Thoracic aorta (tissue), 2 donors: Measurements from ENCODE around the gene TMEM150C. TPM values are rescaled to one million over a fixed set of nuclear protein-coding genes. Genes with fewer than 3 reads are reported as not detected.

Experiments
- ATAC-seq: fragments of 150-250 bp; one replicate; pipeline ENCODE4 v1.8.0; 2017; ENCODE audit warnings: low read depth; ENCODE audit not compliant: insufficient number of reproducible peaks, low FRiP score
- DNase-seq: peaks from one replicate; pipeline ENCODE4 v3.0.0-alpha.2; 2020; ENCODE audit warnings: low spot score
- H3K27ac ChIP-seq, 2 donors: fragments of 200-600 bp; sonication (generic); 1 replicate in 1 of 2; 2 replicates in 1 of 2; pipeline ENCODE4 v1.5.1; 2016; ENCODE audit warnings: mild to moderate bottlenecking in 2 of 2, moderate library complexity in 2 of 2
- H3K27me3 ChIP-seq: fragments of 200-600 bp; sonication (generic); replicated peaks from 2 replicates; pipeline ENCODE4 v1.6.0; 2016; ENCODE audit warnings: mild to moderate bottlenecking; ENCODE audit not compliant: insufficient read depth
- H3K36me3 ChIP-seq: fragments of 200-600 bp; sonication (generic); one replicate; pipeline ENCODE4 v1.5.1; 2016
- H3K4me1 ChIP-seq, 2 donors: fragments of 200-600 bp; sonication (generic); 1 replicate in 1 of 2; 2 replicates in 1 of 2; pipeline versions ENCODE4 v1.5.1 to v1.6.0; 2016; ENCODE audit warnings: low read depth in 2 of 2, mild to moderate bottlenecking in 1 of 2; ENCODE audit not compliant: control insufficient read depth in 1 of 2
- H3K4me3 ChIP-seq: fragments of 200-600 bp; sonication (generic); 2 replicates; pipeline ENCODE4 v1.5.1; 2016; ENCODE audit warnings: mild to moderate bottlenecking
- H3K9me3 ChIP-seq: fragments of 200-600 bp; sonication (generic); 2 replicates; pipeline ENCODE4 v1.5.1; 2016
- total RNA-seq, 2 donors: library from RNA; depleted of rRNA; stranded (reverse); fragments of >200 nt; gene quantifications; one replicate each; pipeline versions ENCODE4 v1.1.0 to v1.2.3, GENCODE V29; 2016
- TF ChIP-seq, protein P1 (sequence below): fragments of 200-600 bp; sonication (generic); IDR thresholded peaks from one replicate; pipeline ENCODE4 v1.5.1; 2019; ENCODE audit warnings: antibody characterized with exemption

Gene TMEM150C
- total RNA-seq, 2 donors from 2014 or later: 0.92 to 2.0 TPM

DNA sequence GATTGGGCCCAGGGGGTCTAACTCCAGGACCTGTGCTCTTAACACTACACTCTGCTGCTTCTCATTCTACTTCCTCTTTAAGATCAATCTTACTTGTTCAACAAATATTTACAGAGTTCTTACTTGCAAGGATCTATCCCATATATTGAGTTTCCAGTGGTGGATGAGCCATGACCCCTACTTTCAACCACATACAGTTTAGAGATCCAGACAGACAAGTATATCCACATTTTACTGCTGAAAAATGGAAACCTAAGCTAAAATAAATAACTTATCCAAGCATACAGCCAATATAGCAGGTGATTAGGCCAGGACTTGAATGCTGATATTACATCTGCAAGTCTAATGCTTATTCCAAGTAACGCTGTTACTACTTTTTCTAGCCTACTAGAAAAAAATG, 18.7 kb downstream of the TMEM150C start:
- no peak overlapping the region for H3K27ac ChIP-seq
- H3K27me3 ChIP-seq: no peaks in the 10 kb centered on the region
- TF ChIP-seq, protein P1, sequence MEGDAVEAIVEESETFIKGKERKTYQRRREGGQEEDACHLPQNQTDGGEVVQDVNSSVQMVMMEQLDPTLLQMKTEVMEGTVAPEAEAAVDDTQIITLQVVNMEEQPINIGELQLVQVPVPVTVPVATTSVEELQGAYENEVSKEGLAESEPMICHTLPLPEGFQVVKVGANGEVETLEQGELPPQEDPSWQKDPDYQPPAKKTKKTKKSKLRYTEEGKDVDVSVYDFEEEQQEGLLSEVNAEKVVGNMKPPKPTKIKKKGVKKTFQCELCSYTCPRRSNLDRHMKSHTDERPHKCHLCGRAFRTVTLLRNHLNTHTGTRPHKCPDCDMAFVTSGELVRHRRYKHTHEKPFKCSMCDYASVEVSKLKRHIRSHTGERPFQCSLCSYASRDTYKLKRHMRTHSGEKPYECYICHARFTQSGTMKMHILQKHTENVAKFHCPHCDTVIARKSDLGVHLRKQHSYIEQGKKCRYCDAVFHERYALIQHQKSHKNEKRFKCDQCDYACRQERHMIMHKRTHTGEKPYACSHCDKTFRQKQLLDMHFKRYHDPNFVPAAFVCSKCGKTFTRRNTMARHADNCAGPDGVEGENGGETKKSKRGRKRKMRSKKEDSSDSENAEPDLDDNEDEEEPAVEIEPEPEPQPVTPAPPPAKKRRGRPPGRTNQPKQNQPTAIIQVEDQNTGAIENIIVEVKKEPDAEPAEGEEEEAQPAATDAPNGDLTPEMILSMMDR: no peak
- no peaks in the 10 kb centered on the region for H3K4me1 ChIP-seq
- ATAC-seq: no peak
- DNase-seq: no peak
- no peak overlapping the region for H3K4me3 ChIP-seq
- H3K9me3 ChIP-seq: no peaks in the 10 kb centered on the region
- H3K36me3 ChIP-seq: no peaks in the 10 kb centered on the region

DNA sequence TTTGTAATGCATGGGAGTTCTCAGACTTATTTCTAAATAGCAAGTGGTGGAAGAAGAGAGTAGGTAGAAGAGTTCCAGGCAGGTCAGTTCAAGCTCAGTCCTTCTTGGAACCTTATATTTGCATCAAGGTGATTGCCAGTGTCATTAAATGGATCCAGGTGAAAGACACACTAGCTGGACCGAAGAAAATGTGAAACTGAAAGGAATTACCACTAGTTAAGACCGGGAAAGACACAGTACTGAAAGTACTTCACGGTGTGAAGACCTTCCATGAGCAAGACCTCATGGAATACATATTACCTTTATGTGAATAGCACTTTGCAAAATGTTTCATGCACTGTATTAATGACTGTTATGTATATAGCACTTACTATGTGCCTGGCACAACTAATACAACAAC, 19.1 kb downstream of the TMEM150C start:
- Histone ChIP-seq H3K9me3 (no peaks in the 10 kb centered on the region), H3K4me1 (no peaks in the 10 kb centered on the region), H3K27me3 (no peaks in the 10 kb centered on the region), H3K27ac (no peak overlapping the region), H3K4me3 (no peak overlapping the region), H3K36me3 (no peaks in the 10 kb centered on the region)
- TF ChIP-seq, protein P1: no peak
- ATAC-seq (no peak), DNase-seq (no peak)

DNA sequence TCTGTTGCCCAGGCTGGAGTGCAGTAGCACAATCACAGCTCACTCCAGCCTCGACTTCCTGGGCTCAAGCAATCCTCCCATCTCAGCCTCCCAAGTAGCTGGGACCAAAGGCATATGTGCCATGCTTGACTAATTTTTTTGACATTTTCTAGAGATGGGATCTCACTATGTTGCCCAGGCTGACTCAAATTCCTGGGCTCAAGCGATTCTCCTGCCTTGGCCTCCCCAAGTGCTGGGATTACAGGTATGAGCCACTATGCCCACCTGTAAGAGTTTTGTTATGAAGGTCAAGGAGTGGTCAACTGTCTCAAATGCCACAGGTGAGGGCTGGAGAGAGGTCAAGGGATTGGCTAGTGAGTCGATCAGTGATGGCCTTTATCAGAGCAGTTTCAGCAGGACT, 32.5 kb downstream of the TMEM150C start:
- DNase-seq (no peak), ATAC-seq (no peak)
- no peak overlapping the region for H3K4me3 ChIP-seq
- no peaks in the 10 kb centered on the region for H3K9me3 ChIP-seq
- no peaks in the 10 kb centered on the region for H3K4me1 ChIP-seq
- TF ChIP-seq, protein P1: no peak
- no peak overlapping the region for H3K27ac ChIP-seq
- H3K27me3 ChIP-seq: no peaks in the 10 kb centered on the region
- no peaks in the 10 kb centered on the region for H3K36me3 ChIP-seq

DNA sequence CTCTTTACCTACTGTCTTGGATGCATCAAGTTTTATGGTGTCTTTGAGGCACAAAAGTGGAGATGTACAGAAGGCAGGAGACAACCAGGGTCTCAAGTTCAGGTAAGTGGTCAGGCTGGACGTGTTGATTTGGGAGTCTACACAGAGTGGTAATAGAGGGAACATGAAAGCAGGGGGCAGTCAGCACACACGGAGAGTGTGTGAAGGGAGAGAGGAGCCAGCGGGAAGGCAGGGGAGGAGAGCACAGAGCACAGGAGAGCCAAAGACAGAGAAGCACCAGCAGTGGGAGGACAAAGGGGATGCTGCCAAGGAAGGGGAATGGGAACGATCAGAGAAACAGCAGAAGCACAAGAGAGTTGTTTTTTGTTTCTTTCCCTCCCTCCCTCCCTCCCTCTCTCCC, 32.9 kb downstream of the TMEM150C start:
- ATAC-seq (no peak), DNase-seq (no peak)
- TF ChIP-seq, protein P1: no peak
- Histone ChIP-seq H3K4me3 (no peak overlapping the region), H3K9me3 (no peaks in the 10 kb centered on the region), H3K4me1 (no peaks in the 10 kb centered on the region), H3K27me3 (no peaks in the 10 kb centered on the region), H3K36me3 (no peaks in the 10 kb centered on the region), H3K27ac (no peak overlapping the region)

DNA sequence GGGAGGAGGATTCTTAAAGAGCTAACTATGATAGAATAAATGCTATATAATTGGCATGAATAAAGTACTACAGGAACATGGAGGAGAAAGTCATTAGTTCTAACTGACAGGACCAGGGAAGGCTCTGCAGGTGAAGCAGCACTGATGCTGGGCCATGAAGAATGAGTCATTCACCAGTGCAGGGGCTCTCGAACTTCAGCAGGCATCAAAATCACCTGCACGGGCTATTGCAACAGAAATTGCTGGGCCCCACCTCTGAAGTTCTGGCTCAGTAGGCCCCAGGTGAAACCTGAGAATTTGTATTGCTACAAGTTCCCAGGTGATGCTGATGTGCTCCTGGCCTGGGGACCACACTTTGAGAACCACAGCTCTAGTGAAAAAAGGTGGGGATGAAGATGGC, 33.7 kb downstream of the TMEM150C start:
- no peak for DNase-seq
- Histone ChIP-seq H3K9me3 (no peaks in the 10 kb centered on the region), H3K4me1 (no peaks in the 10 kb centered on the region), H3K4me3 (no peak overlapping the region), H3K27ac (no peak overlapping the region), H3K36me3 (no peaks in the 10 kb centered on the region), H3K27me3 (no peaks in the 10 kb centered on the region)
- ATAC-seq: no peak
- TF ChIP-seq, protein P1: no peak
